Testis (tissue), 3 donors: ENCODE data around the gene TMEM132A. TPM values are rescaled to one million over a fixed set of nuclear protein-coding genes. Genes with fewer than 3 reads are reported as not detected.

Source experiments
- DNase-seq: peaks from one replicate; pipeline ENCODE4 v3.0.0-alpha.2; 2019
- H3K27ac ChIP-seq, 2 donors: fragments of 200-600 bp; sonication (generic); one replicate each; pipeline ENCODE4 v1.5.1; 2019
- H3K27me3 ChIP-seq: fragments of 200-600 bp; sonication (generic); one replicate; pipeline ENCODE4 v1.5.1; 2019
- H3K36me3 ChIP-seq: fragments of 200-600 bp; sonication (generic); one replicate; pipeline ENCODE4 v1.5.1; 2017; ENCODE audit warnings: low read depth; ENCODE audit errors: missing control alignments
- H3K4me1 ChIP-seq: fragments of 200-600 bp; sonication (generic); one replicate; pipeline ENCODE4 v1.5.1; 2019
- H3K4me3 ChIP-seq, 2 donors: fragments of 200-600 bp; sonication (generic); one replicate each; pipeline ENCODE4 v1.5.1; 2017 to 2019
- H3K9me3 ChIP-seq: fragments of 200-600 bp; sonication (generic); one replicate; pipeline ENCODE4 v1.5.1; 2017
- POLR2A ChIP-seq: fragments of 450-650 bp; IDR thresholded peaks from one replicate; pipeline ENCODE4 v1.6.1; 2017; ENCODE audit warnings: antibody characterized with exemption, mild to moderate bottlenecking, moderate library complexity
- WGBS, 2 donors: methylation state at CpG; one replicate each; pipeline ENCODE4 v1.1.5; 2018; 5-methylcytosine and 5-hydroxymethylcytosine counted together
- intact Hi-C: fragments of 100-400 bp; cut with DNase I; formaldehyde crosslinking; loops from one replicate; pipeline ENCODE4 v1.15.1; 2023; ENCODE audit warnings: low total_unique reads
- polyA plus RNA-seq: library from polyadenylated mRNA; stranded (reverse); fragments of 350-450 nt; fragmentation: Illumina TruSeq; extraction: RNeasy Lipid Tissue Mini Kit (QIAGEN cat#74804); gene quantifications from one replicate; pipeline ENCODE4 v1.2.3, GENCODE V29; 2014; ENCODE audit warnings: low read depth, low replicate concordance; ENCODE audit not compliant: insufficient read depth
- total RNA-seq, 2 donors: library from RNA; depleted of rRNA; stranded (reverse); fragments of >200 nt; gene quantifications; one replicate each; pipeline ENCODE4 v1.2.3, GENCODE V29; 2016
- TF ChIP-seq, protein P1 (sequence below), 3 experiments: fragments of 450-650 bp in 2 of 3; fragments of 200-600 bp in 1 of 3; sonication (generic) in 1 of 3; IDR thresholded peaks; one replicate each; pipeline ENCODE4 v1.5.1; 2016 to 2019; ENCODE audit warnings: antibody characterized with exemption in 3 of 3, mild to moderate bottlenecking in 2 of 3, moderate library complexity in 1 of 3

TMEM132A gene
- total and polyA plus RNA-seq, 3 donors from 2014 or later = 17.8 to 39.0 (median 21.7) TPM

DNA sequence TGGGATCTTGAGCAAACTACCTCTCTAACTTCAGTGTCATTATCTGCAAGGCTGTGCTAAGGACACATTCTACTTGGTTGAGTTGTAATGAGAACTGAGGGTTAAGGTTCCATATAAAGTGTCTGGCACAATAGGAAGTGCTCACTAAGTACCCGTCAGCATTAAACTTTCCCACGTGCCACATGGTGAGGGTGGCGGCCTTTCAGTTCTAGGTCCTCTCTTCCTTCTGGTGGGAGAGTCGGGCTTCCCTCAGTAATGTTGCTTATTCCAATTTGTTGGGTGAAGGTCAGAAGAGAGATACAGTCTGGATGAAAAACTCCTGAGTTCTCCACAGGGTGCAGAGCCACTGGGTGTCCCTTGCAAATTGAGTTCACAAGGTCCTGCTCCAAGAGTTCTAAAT is 42.6 kb downstream of the TMEM132A start:
- DNase-seq = no peak
- Histone ChIP-seq H3K4me3 (no peak overlapping the region), H3K4me1 (no peaks in the 10 kb centered on the region), H3K9me3 (no peaks in the 10 kb centered on the region), H3K27ac (no peak overlapping the region), H3K36me3 (no peaks in the 10 kb centered on the region), H3K27me3 (no peaks in the 10 kb centered on the region)
- no peak for TF ChIP-seq POLR2A
- TF ChIP-seq, protein P1, sequence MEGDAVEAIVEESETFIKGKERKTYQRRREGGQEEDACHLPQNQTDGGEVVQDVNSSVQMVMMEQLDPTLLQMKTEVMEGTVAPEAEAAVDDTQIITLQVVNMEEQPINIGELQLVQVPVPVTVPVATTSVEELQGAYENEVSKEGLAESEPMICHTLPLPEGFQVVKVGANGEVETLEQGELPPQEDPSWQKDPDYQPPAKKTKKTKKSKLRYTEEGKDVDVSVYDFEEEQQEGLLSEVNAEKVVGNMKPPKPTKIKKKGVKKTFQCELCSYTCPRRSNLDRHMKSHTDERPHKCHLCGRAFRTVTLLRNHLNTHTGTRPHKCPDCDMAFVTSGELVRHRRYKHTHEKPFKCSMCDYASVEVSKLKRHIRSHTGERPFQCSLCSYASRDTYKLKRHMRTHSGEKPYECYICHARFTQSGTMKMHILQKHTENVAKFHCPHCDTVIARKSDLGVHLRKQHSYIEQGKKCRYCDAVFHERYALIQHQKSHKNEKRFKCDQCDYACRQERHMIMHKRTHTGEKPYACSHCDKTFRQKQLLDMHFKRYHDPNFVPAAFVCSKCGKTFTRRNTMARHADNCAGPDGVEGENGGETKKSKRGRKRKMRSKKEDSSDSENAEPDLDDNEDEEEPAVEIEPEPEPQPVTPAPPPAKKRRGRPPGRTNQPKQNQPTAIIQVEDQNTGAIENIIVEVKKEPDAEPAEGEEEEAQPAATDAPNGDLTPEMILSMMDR (IDR thresholded peaks at IDR 0.05) = no peak
- intact Hi-C loops = no loop called here
- WGBS, 2 donors = 77 to 84% methylated on average over 4 of the region's 4 CpGs

DNA sequence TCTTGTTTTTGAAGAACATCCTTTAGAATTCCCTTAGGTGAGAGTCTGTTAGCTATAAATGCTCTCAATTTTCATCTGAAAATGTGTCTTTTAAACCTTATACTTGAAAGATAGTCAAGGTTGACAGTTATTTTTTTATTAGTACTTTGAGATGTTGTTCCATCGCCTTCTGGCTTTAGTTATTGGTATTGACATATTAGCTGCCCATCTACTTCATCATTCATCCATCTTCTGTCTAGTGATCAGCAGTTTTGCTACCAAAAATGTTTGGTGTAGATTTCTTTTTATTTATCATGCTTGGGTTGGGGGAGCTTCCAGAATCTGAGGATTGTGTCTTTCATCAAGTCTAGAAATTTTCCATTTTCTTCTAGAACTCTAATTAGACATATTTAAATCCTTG is 44.0 kb downstream of the TMEM132A start:
- no peak overlapping the region for H3K27ac ChIP-seq
- H3K9me3 ChIP-seq = no peaks in the 10 kb centered on the region
- H3K4me1 ChIP-seq = no peaks in the 10 kb centered on the region
- no peaks in the 10 kb centered on the region for H3K36me3 ChIP-seq
- H3K27me3 ChIP-seq = no peaks in the 10 kb centered on the region
- no peak for DNase-seq
- TF ChIP-seq POLR2A = no peak
- TF ChIP-seq, protein P1 (IDR thresholded peaks at IDR 0.05) = no peak
- H3K4me3 ChIP-seq = no peak overlapping the region
- intact Hi-C loops = no loop called here
- 35 to 92% methylated on average over 1 of the region's 1 CpG for WGBS, 2 donors

DNA sequence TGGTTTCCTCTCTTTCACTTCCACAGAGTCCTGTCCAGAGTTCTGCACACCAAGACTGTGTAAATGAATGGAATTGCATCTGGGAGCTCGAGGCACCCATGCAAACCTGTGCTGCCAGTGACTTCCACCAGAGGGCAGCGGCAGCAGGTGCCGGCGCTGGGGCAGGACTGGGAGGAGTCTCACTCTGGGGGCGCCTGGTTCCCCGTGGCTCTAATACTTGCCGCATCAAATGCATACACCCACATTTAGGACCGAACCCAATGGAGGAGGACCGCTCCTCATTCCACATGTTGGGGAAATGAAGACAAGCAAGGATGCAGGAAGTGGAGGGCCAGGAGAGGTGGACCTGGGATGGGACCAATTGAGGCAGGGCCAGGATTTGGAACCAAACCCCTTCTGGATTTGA is 46.1 kb downstream of the TMEM132A start:
- peak; percentile 75 for DNase-seq
- 38 to 59% methylated on average over 8 to 9 of the region's 9 CpGs for WGBS, 2 donors
- intact Hi-C loops = no loop called here
- H3K4me1 ChIP-seq = no peaks in the 10 kb centered on the region
- TF ChIP-seq, protein P1 (IDR thresholded peaks at IDR 0.05) = peak; percentile 76 to 86 (median 83)
- TF ChIP-seq POLR2A = no peak
- H3K9me3 ChIP-seq = no peaks in the 10 kb centered on the region
- no peaks in the 10 kb centered on the region for H3K36me3 ChIP-seq
- no peak overlapping the region for H3K4me3 ChIP-seq
- no peaks in the 10 kb centered on the region for H3K27me3 ChIP-seq
- H3K27ac ChIP-seq = no peak overlapping the region

DNA sequence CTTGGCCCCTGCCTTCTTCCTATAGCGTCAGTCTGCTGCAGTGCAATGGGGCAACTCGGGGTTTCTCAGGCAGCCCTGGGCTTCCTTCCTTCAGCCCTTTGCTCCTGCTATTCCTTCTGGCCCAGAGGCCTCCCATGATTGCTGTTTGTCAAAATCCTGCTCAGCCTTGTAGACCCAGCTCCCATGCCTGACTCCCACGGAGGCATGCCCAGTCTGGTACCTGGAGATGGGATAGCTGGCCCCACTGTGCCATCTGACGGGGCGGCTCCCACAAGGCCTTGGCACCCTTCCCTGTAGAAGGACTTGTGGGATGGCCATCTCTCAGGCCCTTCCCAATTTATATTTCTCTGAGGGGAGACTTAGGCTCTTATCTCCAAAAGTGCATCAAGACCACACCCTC is 46.6 kb downstream of the TMEM132A start:
- 67 to 75% methylated on average over 5 of the region's 5 CpGs for WGBS, 2 donors
- Histone ChIP-seq H3K9me3 (no peaks in the 10 kb centered on the region), H3K27ac (no peak overlapping the region), H3K27me3 (no peaks in the 10 kb centered on the region), H3K4me1 (no peaks in the 10 kb centered on the region), H3K4me3 (no peak overlapping the region), H3K36me3 (no peaks in the 10 kb centered on the region)
- TF ChIP-seq POLR2A = no peak
- TF ChIP-seq, protein P1 (IDR thresholded peaks at IDR 0.05) = no peak
- DNase-seq = no peak
- intact Hi-C loops = no loop called here

DNA sequence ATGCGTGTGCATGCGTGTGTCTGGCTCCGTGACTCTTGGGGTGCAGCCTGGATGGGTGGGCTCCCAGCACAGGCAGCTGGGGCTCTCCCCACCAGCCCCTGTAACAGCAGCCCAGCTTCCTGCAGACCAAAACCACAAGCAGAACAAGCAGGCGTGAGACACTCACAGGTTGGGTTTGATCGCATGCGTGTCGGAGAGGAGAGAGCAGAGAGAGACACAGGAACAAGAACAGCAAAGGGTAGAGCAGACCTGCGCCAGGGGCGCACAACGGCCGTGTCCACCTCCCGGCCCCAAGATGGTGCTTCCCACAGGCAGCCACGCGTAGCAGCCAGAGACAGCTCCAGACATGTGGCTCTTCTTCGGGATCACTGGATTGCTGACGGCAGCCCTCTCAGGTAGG is 47.3 kb downstream of the TMEM132A start, which contains the start of gene CD6:
Gene CD6 (plus strand): TSS at position 161 of the 400 bp plus-strand sequence. CDS start 186 bp downstream, at position 347.
- no peaks in the 10 kb centered on the region for H3K27me3 ChIP-seq
- H3K36me3 ChIP-seq = no peaks in the 10 kb centered on the region
- TF ChIP-seq, protein P1 (IDR thresholded peaks at IDR 0.05) = no peak
- TF ChIP-seq POLR2A = no peak
- no peaks in the 10 kb centered on the region for H3K4me1 ChIP-seq
- no peak within 1 kb of the TSS for H3K4me3 ChIP-seq
- DNase-seq = no peak
- H3K9me3 ChIP-seq = no peaks in the 10 kb centered on the region
- 85 to 87% methylated on average over 16 of the region's 16 CpGs for WGBS, 2 donors
- H3K27ac ChIP-seq = no peak within 1 kb of the TSS
- intact Hi-C loops = no loop called here
